HCT116 (cell line): ENCODE data around the gene SPDEF. TPM values are rescaled to one million over a fixed set of nuclear protein-coding genes. Genes with fewer than 3 reads are reported as not detected.

Experiments
- ATAC-seq: fragments of 200-7000 bp; cut with Tn5 transposase; 2 replicates; pipeline ENCODE4 v1.9.1; 2020; ENCODE audit warnings: mild to moderate bottlenecking, moderate library complexity
- BruUV-seq: library from RNA; stranded (reverse); fragments of 400-500 nt; replicated peaks from 2 replicates; lab custom pipeline; 2021; lab: Mats Ljungman, UMichigan
- CTCF ChIA-PET: fragments of 300-600 bp; sonication (Branson Sonifier 250); formaldehyde crosslinking; loops from one replicate; lab custom pipeline; 2021; ENCODE audit warnings: antibody characterized with exemption; lab: Charles Lee
- POLR2A ChIA-PET: fragments of 300-600, 350-600 bp; sonication (Branson Sonifier 250); formaldehyde crosslinking; loops from one replicate; lab custom pipeline; 2021; ENCODE audit warnings: antibody characterized with exemption; lab: Charles Lee
- RAD21 ChIA-PET, 2 experiments: fragments of 300-600 bp; sonication (Branson Sonifier 250); formaldehyde crosslinking; loops; one replicate each; lab custom pipeline; 2023; ENCODE audit warnings: low total read pairs in 2 of 2; ENCODE audit not compliant: uncharacterized antibody in 2 of 2, unreplicated experiment in 2 of 2, low non-redundant PET in 1 of 2; lab: Charles Lee
- DNase-seq: peaks from one replicate; pipeline ENCODE4 v3.0.0-alpha.2; 2010; ENCODE audit warnings: low read depth, low spot score
- H2AFZ ChIP-seq: fragments of 200-600 bp; shearing (Covaris generic), sonication (generic); 2 replicates; pipeline ENCODE4 v1.6.1; 2017; ENCODE audit warnings: low read depth, mixed run types, mixed read lengths, antibody characterized with exemption, low read length; ENCODE audit not compliant: poor library complexity, severe bottlenecking
- H3K27ac ChIP-seq: 2 replicates; pipeline ENCODE4 v1.5.1; 2012; ENCODE audit warnings: low read depth, low read length
- H3K27me3 ChIP-seq: fragments of 200-600 bp; sonication (generic); 2 replicates; pipeline ENCODE4 v1.6.1; 2016; ENCODE audit warnings: mixed run types, low read length, mixed read lengths; ENCODE audit not compliant: insufficient read depth
- H3K36me3 ChIP-seq, 2 experiments: fragments of 200-500 bp in 1 of 2; fragments of 200-600 bp in 1 of 2; sonication (Bioruptor generic) in 1 of 2; sonication (generic) in 1 of 2; 2 replicates each; pipeline versions ENCODE4 v1.5.1 to v1.6.1; 2014 to 2016; ENCODE audit warnings: low read length in 2 of 2, inconsistent platforms in 1 of 2, mixed read lengths in 1 of 2, mixed run types in 1 of 2; ENCODE audit not compliant: insufficient read depth in 2 of 2, control insufficient read depth in 1 of 2
- H3K4me1 ChIP-seq, 2 experiments: fragments of 200-600 bp in 1 of 2; sonication (generic) in 1 of 2; 2 replicates each; pipeline versions ENCODE4 v1.5.1 to v1.6.1; 2012 to 2017; ENCODE audit warnings: low read length in 2 of 2, inconsistent platforms in 1 of 2, mild to moderate bottlenecking in 1 of 2, mixed read lengths in 1 of 2, mixed run types in 1 of 2, moderate library complexity in 1 of 2; ENCODE audit not compliant: insufficient read depth in 2 of 2, control insufficient read depth in 1 of 2
- H3K4me2 ChIP-seq: fragments of 200-600 bp; sonication (generic); 2 replicates; pipeline ENCODE4 v1.6.1; 2017; ENCODE audit warnings: mixed run types, low read length, mixed read lengths
- H3K4me3 ChIP-seq, 2 experiments: fragments of 200-600 bp in 1 of 2; sonication (generic) in 1 of 2; replicated peaks in 1 of 2; 2 replicates each; pipeline ENCODE4 v1.5.1; 2011 to 2016; ENCODE audit warnings: low read length in 2 of 2, control low read depth in 1 of 2, low read depth in 1 of 2, mild to moderate bottlenecking in 1 of 2, mixed read lengths in 1 of 2, mixed run types in 1 of 2
- H3K79me2 ChIP-seq: fragments of 200-600 bp; sonication (generic); 2 replicates; pipeline ENCODE4 v1.6.1; 2017; ENCODE audit warnings: mild to moderate bottlenecking, mixed run types, low read length, moderate library complexity, mixed read lengths; ENCODE audit not compliant: insufficient read depth
- H3K9ac ChIP-seq: fragments of 200-600 bp; sonication (generic); 2 replicates; pipeline ENCODE4 v1.6.1; 2016; ENCODE audit warnings: low read length, mixed read lengths
- H3K9me2 ChIP-seq: fragments of 200-600 bp; sonication (generic), shearing (Covaris generic); 2 replicates; pipeline ENCODE4 v1.6.1; 2017; ENCODE audit warnings: mixed run types, mild to moderate bottlenecking, moderate library complexity; ENCODE audit not compliant: insufficient read depth
- H3K9me3 ChIP-seq, 2 experiments: fragments of 200-500 bp in 1 of 2; fragments of 200-600 bp in 1 of 2; sonication (Bioruptor generic) in 1 of 2; sonication (generic) in 1 of 2; 2 replicates each; pipeline ENCODE4 v1.6.1; 2014 to 2017; ENCODE audit warnings: low read length in 2 of 2, mixed read lengths in 2 of 2, inconsistent platforms in 1 of 2, low read depth in 1 of 2, mild to moderate bottlenecking in 1 of 2, mixed run types in 1 of 2, moderate library complexity in 1 of 2; ENCODE audit not compliant: control insufficient read depth in 1 of 2, insufficient read depth in 1 of 2
- H4K20me1 ChIP-seq: fragments of 200-600 bp; sonication (generic), shearing (Covaris generic); 2 replicates; pipeline ENCODE4 v1.6.1; 2017; ENCODE audit warnings: mixed run types, mild to moderate bottlenecking, moderate library complexity; ENCODE audit not compliant: insufficient read depth
- CBX3 ChIP-seq: IDR thresholded peaks from 2 replicates; pipeline ENCODE4 v1.6.1; 2012; ENCODE audit warnings: low read depth
- EGR1 ChIP-seq: IDR thresholded peaks from 2 replicates; pipeline ENCODE4 v1.6.1; 2012; ENCODE audit warnings: low read depth
- ELF1 ChIP-seq: IDR thresholded peaks from 2 replicates; pipeline ENCODE4 v1.6.1; 2012; ENCODE audit warnings: low read depth, borderline replicate concordance
- EZH2 ChIP-seq: fragments of 200-600 bp; sonication (generic); IDR thresholded peaks from 2 replicates; pipeline ENCODE4 v1.6.1; 2017; ENCODE audit warnings: antibody characterized with exemption, mixed run types
- JUND ChIP-seq: IDR thresholded peaks from 2 replicates; pipeline ENCODE4 v1.6.1; 2012
- RAD21 ChIP-seq: IDR thresholded peaks from 2 replicates; pipeline ENCODE4 v1.6.1; 2012; ENCODE audit warnings: low read depth, mild to moderate bottlenecking
- SIN3A ChIP-seq: IDR thresholded peaks from 2 replicates; pipeline ENCODE4 v1.6.1; 2012; ENCODE audit warnings: low read depth
- SRF ChIP-seq: IDR thresholded peaks from 2 replicates; pipeline ENCODE4 v1.6.1; 2012; ENCODE audit warnings: low read depth
- ZFX ChIP-seq: fragments of 450-650 bp; IDR thresholded peaks from 2 replicates; pipeline ENCODE4 v1.6.1; 2017
- ZNF274 ChIP-seq: fragments of 200-500 bp; sonication (Bioruptor generic); IDR thresholded peaks from 2 replicates; pipeline ENCODE4 v1.6.1; 2014; ENCODE audit warnings: mild to moderate bottlenecking, low read depth, low read length, inconsistent platforms
- intact Hi-C: fragments of 100-400 bp; cut with micrococcal nuclease; formaldehyde crosslinking; loops from 2 replicates; pipeline ENCODE4 v1.10.0; 2022
- total RNA-seq: library from RNA; stranded (reverse); gene quantifications from one replicate; pipeline ENCODE4 v1.2.1, GENCODE V29; 2021; ENCODE audit not compliant: unreplicated experiment
- TF ChIP-seq, protein P1 (sequence below): IDR thresholded peaks from 2 replicates; pipeline ENCODE4 v1.6.1; 2012
- TF ChIP-seq, protein P2 (sequence below), 3 experiments: fragments of 200-600 bp in 1 of 3; sonication (generic) in 1 of 3; IDR thresholded peaks in 2 of 3; conservative IDR thresholded peaks in 1 of 3; 2 replicates each; pipeline ENCODE4 v1.5.1; 2012 to 2017; ENCODE audit warnings: low read depth in 2 of 3, low read length in 2 of 3, antibody characterized with exemption in 1 of 3, borderline replicate concordance in 1 of 3, control low read depth in 1 of 3, mild to moderate bottlenecking in 1 of 3, mixed read lengths in 1 of 3, mixed run types in 1 of 3, moderate library complexity in 1 of 3; ENCODE audit not compliant: insufficient read depth in 1 of 3
- TF ChIP-seq, protein P3 (sequence below): IDR thresholded peaks from 2 replicates; pipeline ENCODE4 v1.6.1; 2012; ENCODE audit warnings: low read depth
- TF ChIP-seq, protein P4 (sequence below): IDR thresholded peaks from 2 replicates; pipeline ENCODE4 v1.6.1; 2011; ENCODE audit warnings: mild to moderate bottlenecking, low read length, moderate library complexity; ENCODE audit not compliant: insufficient replicate concordance; ENCODE audit errors: extremely low read depth

The SPDEF gene
- total RNA-seq, 1 experiment from 2014 or later: 0.39 TPM

DNA sequence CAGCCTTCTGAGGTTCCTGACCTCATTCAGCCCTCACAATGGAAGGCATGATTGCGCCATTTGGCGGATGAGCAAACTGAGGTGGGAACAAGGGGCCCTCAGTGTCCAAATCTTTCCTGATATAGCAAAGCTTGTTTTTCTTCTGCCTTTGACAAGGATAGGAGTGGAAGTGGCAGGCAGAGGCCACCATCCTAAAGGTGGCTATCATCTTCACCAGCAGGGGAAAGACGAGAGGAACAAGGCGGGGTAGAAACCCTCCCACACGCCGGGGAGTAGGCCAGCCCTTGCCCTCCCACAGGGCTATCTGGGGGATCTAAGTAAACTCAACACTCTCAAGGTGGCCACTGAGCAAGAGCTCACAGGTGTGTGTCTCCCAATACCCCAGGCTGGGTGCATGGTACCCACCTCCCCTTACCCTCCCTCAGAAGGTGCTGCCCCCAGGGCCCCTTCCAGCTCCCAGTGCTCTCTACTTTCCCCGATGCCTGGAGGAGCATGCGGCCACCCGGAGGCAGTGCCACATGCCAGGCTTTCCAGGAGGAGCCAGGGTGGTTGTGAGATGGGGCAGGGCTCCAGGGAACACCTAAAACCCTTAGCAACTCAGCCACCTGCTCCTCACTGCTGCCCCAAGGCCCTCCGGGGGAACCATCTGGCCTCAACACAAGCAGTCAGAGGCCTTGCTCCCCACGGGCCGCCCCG is 11.2 kb downstream of the SPDEF start:
- Histone ChIP-seq H3K9me3 (no peaks in the 10 kb centered on the region), H3K27me3 (no peaks in the 10 kb centered on the region), H4K20me1 (no peaks in the 10 kb centered on the region), H2AFZ (no peak overlapping the region), H3K4me3 (no peak overlapping the region), H3K27ac (no peak overlapping the region), H3K4me1 (peaks cover 20 to 30% of the 10 kb centered on the region in 2 experiments), H3K4me2 (no peak overlapping the region), H3K9me2 (no peaks in the 10 kb centered on the region), H3K79me2 (no peaks in the 10 kb centered on the region), H3K9ac (no peak overlapping the region), H3K36me3 (no peaks in the 10 kb centered on the region)
- BruUV-seq: no TSS peak
- intact Hi-C loops: no loop called here
- POLR2A ChIA-PET: no interaction called here
- DNase-seq (no peak), ATAC-seq (peak; percentile 45; the same call in 1 of the 2 replicates)
- CTCF ChIA-PET: no interaction called here
- TF ChIP-seq RAD21 (no peak), EGR1 (no peak), EZH2 (no peak), SRF (no peak), CBX3 (no peak), JUND (no peak), ZNF274 (no peak), ZFX (no peak), SIN3A (no peak), ELF1 (no peak)
- TF ChIP-seq, protein P1, sequence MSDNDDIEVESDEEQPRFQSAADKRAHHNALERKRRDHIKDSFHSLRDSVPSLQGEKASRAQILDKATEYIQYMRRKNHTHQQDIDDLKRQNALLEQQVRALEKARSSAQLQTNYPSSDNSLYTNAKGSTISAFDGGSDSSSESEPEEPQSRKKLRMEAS: no peak
- TF ChIP-seq, protein P2, sequence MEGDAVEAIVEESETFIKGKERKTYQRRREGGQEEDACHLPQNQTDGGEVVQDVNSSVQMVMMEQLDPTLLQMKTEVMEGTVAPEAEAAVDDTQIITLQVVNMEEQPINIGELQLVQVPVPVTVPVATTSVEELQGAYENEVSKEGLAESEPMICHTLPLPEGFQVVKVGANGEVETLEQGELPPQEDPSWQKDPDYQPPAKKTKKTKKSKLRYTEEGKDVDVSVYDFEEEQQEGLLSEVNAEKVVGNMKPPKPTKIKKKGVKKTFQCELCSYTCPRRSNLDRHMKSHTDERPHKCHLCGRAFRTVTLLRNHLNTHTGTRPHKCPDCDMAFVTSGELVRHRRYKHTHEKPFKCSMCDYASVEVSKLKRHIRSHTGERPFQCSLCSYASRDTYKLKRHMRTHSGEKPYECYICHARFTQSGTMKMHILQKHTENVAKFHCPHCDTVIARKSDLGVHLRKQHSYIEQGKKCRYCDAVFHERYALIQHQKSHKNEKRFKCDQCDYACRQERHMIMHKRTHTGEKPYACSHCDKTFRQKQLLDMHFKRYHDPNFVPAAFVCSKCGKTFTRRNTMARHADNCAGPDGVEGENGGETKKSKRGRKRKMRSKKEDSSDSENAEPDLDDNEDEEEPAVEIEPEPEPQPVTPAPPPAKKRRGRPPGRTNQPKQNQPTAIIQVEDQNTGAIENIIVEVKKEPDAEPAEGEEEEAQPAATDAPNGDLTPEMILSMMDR (IDR thresholded peaks at IDR 0.05 in 2 of 3, conservative IDR thresholded peaks at IDR 0.05 in 1 of 3; ENCODE audit: borderline replicate concordance in 1 of 3, insufficient read depth in 1 of 3, low read depth in 2 of 3, low read length in 2 of 3): no peak
- TF ChIP-seq, protein P3, sequence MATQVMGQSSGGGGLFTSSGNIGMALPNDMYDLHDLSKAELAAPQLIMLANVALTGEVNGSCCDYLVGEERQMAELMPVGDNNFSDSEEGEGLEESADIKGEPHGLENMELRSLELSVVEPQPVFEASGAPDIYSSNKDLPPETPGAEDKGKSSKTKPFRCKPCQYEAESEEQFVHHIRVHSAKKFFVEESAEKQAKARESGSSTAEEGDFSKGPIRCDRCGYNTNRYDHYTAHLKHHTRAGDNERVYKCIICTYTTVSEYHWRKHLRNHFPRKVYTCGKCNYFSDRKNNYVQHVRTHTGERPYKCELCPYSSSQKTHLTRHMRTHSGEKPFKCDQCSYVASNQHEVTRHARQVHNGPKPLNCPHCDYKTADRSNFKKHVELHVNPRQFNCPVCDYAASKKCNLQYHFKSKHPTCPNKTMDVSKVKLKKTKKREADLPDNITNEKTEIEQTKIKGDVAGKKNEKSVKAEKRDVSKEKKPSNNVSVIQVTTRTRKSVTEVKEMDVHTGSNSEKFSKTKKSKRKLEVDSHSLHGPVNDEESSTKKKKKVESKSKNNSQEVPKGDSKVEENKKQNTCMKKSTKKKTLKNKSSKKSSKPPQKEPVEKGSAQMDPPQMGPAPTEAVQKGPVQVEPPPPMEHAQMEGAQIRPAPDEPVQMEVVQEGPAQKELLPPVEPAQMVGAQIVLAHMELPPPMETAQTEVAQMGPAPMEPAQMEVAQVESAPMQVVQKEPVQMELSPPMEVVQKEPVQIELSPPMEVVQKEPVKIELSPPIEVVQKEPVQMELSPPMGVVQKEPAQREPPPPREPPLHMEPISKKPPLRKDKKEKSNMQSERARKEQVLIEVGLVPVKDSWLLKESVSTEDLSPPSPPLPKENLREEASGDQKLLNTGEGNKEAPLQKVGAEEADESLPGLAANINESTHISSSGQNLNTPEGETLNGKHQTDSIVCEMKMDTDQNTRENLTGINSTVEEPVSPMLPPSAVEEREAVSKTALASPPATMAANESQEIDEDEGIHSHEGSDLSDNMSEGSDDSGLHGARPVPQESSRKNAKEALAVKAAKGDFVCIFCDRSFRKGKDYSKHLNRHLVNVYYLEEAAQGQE: no peak
- TF ChIP-seq, protein P4, sequence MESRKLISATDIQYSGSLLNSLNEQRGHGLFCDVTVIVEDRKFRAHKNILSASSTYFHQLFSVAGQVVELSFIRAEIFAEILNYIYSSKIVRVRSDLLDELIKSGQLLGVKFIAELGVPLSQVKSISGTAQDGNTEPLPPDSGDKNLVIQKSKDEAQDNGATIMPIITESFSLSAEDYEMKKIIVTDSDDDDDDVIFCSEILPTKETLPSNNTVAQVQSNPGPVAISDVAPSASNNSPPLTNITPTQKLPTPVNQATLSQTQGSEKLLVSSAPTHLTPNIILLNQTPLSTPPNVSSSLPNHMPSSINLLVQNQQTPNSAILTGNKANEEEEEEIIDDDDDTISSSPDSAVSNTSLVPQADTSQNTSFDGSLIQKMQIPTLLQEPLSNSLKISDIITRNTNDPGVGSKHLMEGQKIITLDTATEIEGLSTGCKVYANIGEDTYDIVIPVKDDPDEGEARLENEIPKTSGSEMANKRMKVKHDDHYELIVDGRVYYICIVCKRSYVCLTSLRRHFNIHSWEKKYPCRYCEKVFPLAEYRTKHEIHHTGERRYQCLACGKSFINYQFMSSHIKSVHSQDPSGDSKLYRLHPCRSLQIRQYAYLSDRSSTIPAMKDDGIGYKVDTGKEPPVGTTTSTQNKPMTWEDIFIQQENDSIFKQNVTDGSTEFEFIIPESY: no peak
- RAD21 ChIA-PET: no interaction called here
